Activated T-helper 9 cell treated with anti-CD3 and anti-CD28 coated beads, Interleukin-2, amount 50 U/mL, for 16 hours (primary cell): ENCODE measurements around the gene VSIG8.

Experiments used
- DNase-seq: peaks from one replicate; pipeline ENCODE4 v3.0.0-alpha.2; 2020; ENCODE audit warnings: low read depth

Gene VSIG8

GRCh38 chr1:159883134-159883533 is 20.7 kb upstream of the VSIG8 start:
- no peak for DNase-seq

- DNase-seq = no peak
Observed at GRCh38 chr1:159882527-159882862, 20.0 kb upstream of the VSIG8 start.

GRCh38 chr1:159881622-159882526 is 19.4 kb upstream of the VSIG8 start:
- DNase-seq = no peak

GRCh38 chr1:159880430-159880829 is 18.0 kb upstream of the VSIG8 start:
- DNase-seq = no peak

GRCh38 chr1:159879977-159880376 is 17.5 kb upstream of the VSIG8 start:
- no peak for DNase-seq

GRCh38 chr1:159879136-159879535 is 16.7 kb upstream of the VSIG8 start:
- no peak for DNase-seq

GRCh38 chr1:159877695-159878444 is 15.4 kb upstream of the VSIG8 start:
- no peak for DNase-seq

GRCh38 chr1:159873530-159874143 is 11.2 kb upstream of the VSIG8 start:
- no peak for DNase-seq

- no peak for DNase-seq
Observed at GRCh38 chr1:159872891-159873290, 10.4 kb upstream of the VSIG8 start.

- DNase-seq = no peak
Observed at GRCh38 chr1:159870704-159871103, 8.2 kb upstream of the VSIG8 start.

GRCh38 chr1:159869607-159870006 is 7.2 kb upstream of the VSIG8 start:
- no peak for DNase-seq

GRCh38 chr1:159869173-159869572 is 6.7 kb upstream of the VSIG8 start:
- no peak for DNase-seq

GRCh38 chr1:159868766-159869165 is 6.3 kb upstream of the VSIG8 start:
- DNase-seq = no peak

- DNase-seq = no peak
Observed at GRCh38 chr1:159867664-159868026, 5.2 kb upstream of the VSIG8 start.

- DNase-seq = no peak
Observed at GRCh38 chr1:159866905-159867663, 4.6 kb upstream of the VSIG8 start.

- no peak for DNase-seq
Observed at GRCh38 chr1:159866066-159866465, 3.6 kb upstream of the VSIG8 start.

- no peak for DNase-seq
Observed at GRCh38 chr1:159864262-159864661, 1.8 kb upstream of the VSIG8 start.

GRCh38 chr1:159862031-159862430 is 426 bp downstream of the VSIG8 start:
- no peak for DNase-seq

- no peak for DNase-seq
Observed at GRCh38 chr1:159861218-159861617, 1.2 kb downstream of the VSIG8 start.

- no peak for DNase-seq
Observed at GRCh38 chr1:159860456-159860855, 2.0 kb downstream of the VSIG8 start.

GRCh38 chr1:159859767-159860322 is 2.6 kb downstream of the VSIG8 start:
- no peak for DNase-seq

GRCh38 chr1:159857889-159858288 is 4.6 kb downstream of the VSIG8 start:
- no peak for DNase-seq
